ENCODE measurements around the gene YRDC.

The YRDC gene

DNA sequence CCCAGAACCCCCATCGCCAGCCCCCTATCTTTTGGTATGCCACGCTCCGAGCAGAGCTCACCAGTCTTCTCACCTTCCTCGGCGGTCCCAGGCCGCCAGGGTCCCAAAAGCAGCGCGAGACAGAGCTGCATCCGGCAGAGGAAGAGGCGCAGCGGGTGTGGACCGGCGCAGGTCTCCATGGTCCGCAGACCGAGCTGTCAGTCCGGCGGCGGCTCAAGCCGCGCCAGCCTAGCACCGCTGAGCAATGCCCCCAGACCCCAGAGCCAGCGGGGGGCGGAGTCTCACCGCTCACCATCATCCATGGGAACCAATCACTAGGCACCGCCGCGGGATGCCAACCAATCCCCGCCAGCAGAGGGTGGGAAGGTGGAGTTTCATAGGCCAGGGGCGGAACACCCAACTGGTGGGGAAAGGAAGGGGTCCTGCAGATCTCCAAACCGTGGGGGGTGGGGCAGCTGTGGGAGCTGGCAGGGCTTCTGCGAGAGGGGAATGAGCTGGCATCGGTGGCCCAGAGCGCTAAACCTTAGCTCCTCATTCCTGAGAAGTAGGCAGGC lies 43.0 kb downstream of the YRDC start, which contains the start of gene EPHA10:
Gene EPHA10 (minus strand): TSS at position 233 of the 554 bp plus-strand sequence. CDS start 54 bp downstream, at position 179.
- Histone ChIP-seq H3K4me1 (ENCODE audit: insufficient read depth, low read length) (peaks cover 6% of the 10 kb centered on the region; the same call in 1 of the 2 replicates), H3K9me3 (ENCODE audit: insufficient read depth, low read depth, low read length) (no peaks in the 10 kb centered on the region), H3K27me3 (ENCODE audit: insufficient read depth, low read length) (peaks cover 98% of the 10 kb centered on the region), H3K4me3 (ENCODE audit: low read length) (peak within 1 kb of the TSS; percentile 47), H3K27ac (ENCODE audit: low read depth, low read length) (no peak within 1 kb of the TSS), H3K9ac (ENCODE audit: low read depth, low read length) (no peak within 1 kb of the TSS), H3K36me3 (ENCODE audit: insufficient read depth, low read length) (no peaks in the 10 kb centered on the region)
- WGBS, result 12% methylated on average over 33 of the region's 33 CpGs

DNA sequence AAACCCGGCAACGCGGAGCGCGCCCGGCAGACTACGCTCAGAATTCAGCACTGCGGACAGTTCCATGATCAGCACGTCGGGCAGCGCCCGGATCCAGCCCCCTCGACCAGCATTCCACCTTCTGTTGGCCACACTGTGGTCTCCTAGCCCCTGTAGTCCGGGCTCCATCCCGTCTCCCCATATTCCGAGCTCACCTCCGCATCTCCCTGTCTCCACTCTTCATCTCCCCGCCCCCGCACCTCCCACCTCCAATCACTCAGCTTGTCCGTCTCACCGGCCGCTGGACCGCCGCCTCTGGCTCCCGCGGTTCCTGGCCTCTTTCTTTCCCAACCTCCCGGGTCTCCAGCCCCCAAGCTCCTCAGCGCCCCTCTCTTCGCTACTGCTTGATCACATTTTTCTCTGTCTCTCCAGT lies 43.6 kb downstream of the YRDC start:
- peaks cover 6% of the 10 kb centered on the region; the same call in 1 of the 2 replicates for H3K4me1 ChIP-seq (ENCODE audit: insufficient read depth, low read length)
- no peaks in the 10 kb centered on the region for H3K9me3 ChIP-seq (ENCODE audit: insufficient read depth, low read depth, low read length)
- H3K9ac ChIP-seq (ENCODE audit: low read depth, low read length), result no peak overlapping the region
- H3K36me3 ChIP-seq (ENCODE audit: insufficient read depth, low read length), result no peaks in the 10 kb centered on the region
- H3K4me3 ChIP-seq (ENCODE audit: low read length), result peak overlapping the region; percentile 33
- peaks cover 98% of the 10 kb centered on the region for H3K27me3 ChIP-seq (ENCODE audit: insufficient read depth, low read length)
- WGBS, result 6% methylated on average over 29 of the region's 29 CpGs
- no peak overlapping the region for H3K27ac ChIP-seq (ENCODE audit: low read depth, low read length)

DNA sequence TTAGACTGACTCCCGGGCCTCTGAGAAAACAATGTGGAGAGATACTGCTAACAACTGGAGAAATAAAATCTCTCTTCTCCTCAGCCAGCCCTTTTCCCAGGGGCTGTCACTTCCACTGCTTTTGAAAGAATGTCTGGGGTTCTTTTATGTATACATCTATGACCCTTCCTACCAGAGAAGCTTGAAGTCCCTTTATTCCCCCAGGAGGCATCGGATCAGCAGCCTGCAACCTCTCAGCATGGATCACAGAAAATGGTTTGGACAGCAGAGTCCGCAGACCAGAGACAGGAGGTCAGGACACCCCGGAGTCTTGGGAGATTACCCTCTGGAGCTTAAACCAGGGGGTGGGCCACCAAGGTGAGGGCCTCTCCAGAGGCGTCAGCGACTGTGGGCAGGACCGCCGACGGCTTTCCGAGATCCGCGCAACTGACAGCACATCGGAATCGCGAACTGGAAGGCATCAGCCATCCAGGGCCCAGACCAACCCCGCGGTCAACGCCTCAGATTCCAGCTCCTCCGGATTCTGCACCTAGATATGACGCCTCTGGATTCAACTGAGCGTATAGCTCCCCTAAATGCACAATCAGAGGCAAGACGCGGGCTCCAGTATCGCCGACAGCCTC lies 44.1 kb downstream of the YRDC start:
- H3K27me3 ChIP-seq (ENCODE audit: insufficient read depth, low read length), result peaks cover 99% of the 10 kb centered on the region
- peaks cover 6% of the 10 kb centered on the region; the same call in 1 of the 2 replicates for H3K4me1 ChIP-seq (ENCODE audit: insufficient read depth, low read length)
- H3K36me3 ChIP-seq (ENCODE audit: insufficient read depth, low read length), result no peaks in the 10 kb centered on the region
- H3K27ac ChIP-seq (ENCODE audit: low read depth, low read length), result no peak overlapping the region
- H3K9me3 ChIP-seq (ENCODE audit: insufficient read depth, low read depth, low read length), result no peaks in the 10 kb centered on the region
- H3K9ac ChIP-seq (ENCODE audit: low read depth, low read length), result no peak overlapping the region
- no peak overlapping the region for H3K4me3 ChIP-seq (ENCODE audit: low read length)
- WGBS, result 34% methylated on average over 25 of the region's 25 CpGs

- Histone ChIP-seq H3K9me3 (ENCODE audit: insufficient read depth, low read depth, low read length) (no peaks in the 10 kb centered on the region), H3K27me3 (ENCODE audit: insufficient read depth, low read length) (peaks cover 100% of the 10 kb centered on the region), H3K9ac (ENCODE audit: low read depth, low read length) (no peak overlapping the region), H3K36me3 (ENCODE audit: insufficient read depth, low read length) (no peaks in the 10 kb centered on the region), H3K27ac (ENCODE audit: low read depth, low read length) (no peak overlapping the region), H3K4me3 (ENCODE audit: low read length) (no peak overlapping the region), H3K4me1 (ENCODE audit: insufficient read depth, low read length) (peaks cover 6% of the 10 kb centered on the region; the same call in 1 of the 2 replicates)
- 61% methylated on average over 2 of the region's 2 CpGs for WGBS
These were observed 45.5 kb downstream of the YRDC start for GRCh38 chr1:37762516-37762915.

DNA sequence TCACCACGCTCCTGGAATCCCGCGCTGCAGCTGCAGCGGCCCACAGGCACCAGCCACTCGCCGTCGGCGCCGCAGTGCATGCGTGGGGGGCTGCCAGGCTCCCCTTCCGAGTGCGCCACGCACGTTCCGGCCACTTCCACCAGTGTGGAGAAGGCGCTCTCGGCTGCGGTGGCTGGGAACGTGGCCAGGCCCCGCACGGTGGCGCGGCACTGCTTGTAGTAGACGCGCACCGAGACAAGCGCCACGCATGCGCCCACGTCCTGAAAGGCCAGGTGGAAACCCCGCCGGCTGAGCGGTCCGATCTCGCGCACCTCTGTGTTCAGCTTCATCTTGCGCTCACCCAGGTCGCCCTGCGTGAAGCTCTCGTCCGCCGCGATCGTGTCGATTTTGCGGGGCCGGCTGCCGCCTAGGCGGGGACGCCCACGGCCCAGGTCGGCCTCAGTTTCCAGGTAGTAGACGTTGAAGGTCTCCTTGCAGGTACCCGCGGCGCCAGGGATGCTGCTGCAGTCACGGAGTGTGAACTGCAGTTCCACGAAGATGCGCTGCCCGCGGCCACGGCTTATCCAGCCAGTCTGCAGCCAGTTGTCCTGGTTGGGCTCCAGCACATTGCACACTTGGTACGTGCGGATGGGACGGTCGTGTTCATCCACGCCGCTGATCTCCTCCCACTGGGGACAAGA lies 46.5 kb downstream of the YRDC start:
- Histone ChIP-seq H3K27me3 (ENCODE audit: insufficient read depth, low read length) (peaks cover 100% of the 10 kb centered on the region), H3K27ac (ENCODE audit: low read depth, low read length) (no peak overlapping the region), H3K4me3 (ENCODE audit: low read length) (no peak overlapping the region), H3K9me3 (ENCODE audit: insufficient read depth, low read depth, low read length) (no peaks in the 10 kb centered on the region), H3K4me1 (ENCODE audit: insufficient read depth, low read length) (peaks cover 5% of the 10 kb centered on the region; the same call in 1 of the 2 replicates), H3K36me3 (ENCODE audit: insufficient read depth, low read length) (no peaks in the 10 kb centered on the region), H3K9ac (ENCODE audit: low read depth, low read length) (no peak overlapping the region)
- WGBS, result 86% methylated on average over 68 of the region's 68 CpGs

DNA sequence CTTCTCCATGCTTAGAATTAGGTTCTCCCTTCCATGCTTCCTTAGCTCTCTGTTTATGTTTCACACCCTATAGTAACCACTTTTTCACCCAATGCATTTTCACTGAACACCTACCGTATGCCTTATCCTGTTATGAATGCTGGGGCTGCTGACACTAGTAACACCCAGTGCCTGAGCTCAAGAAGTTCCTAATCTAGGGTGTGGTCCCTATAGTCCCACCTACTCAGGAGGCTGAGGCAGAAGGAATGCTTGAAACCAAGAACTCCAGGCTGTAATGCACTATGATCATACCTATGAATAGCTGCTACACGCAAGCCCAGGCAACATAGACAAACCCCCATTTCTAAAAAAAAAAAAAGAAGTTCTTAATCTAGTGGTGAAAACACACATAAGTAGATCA lies 48.6 kb downstream of the YRDC start:
- H3K27ac ChIP-seq (ENCODE audit: low read depth, low read length), result no peak overlapping the region
- no peaks in the 10 kb centered on the region for H3K9me3 ChIP-seq (ENCODE audit: insufficient read depth, low read depth, low read length)
- no peak overlapping the region for H3K9ac ChIP-seq (ENCODE audit: low read depth, low read length)
- no peaks in the 10 kb centered on the region for H3K36me3 ChIP-seq (ENCODE audit: insufficient read depth, low read length)
- H3K27me3 ChIP-seq (ENCODE audit: insufficient read depth, low read length), result peaks cover 100% of the 10 kb centered on the region
- 87% methylated on average over 1 of the region's 2 CpGs for WGBS
- H3K4me3 ChIP-seq (ENCODE audit: low read length), result no peak overlapping the region
- H3K4me1 ChIP-seq (ENCODE audit: insufficient read depth, low read length), result no peaks in the 10 kb centered on the region

DNA sequence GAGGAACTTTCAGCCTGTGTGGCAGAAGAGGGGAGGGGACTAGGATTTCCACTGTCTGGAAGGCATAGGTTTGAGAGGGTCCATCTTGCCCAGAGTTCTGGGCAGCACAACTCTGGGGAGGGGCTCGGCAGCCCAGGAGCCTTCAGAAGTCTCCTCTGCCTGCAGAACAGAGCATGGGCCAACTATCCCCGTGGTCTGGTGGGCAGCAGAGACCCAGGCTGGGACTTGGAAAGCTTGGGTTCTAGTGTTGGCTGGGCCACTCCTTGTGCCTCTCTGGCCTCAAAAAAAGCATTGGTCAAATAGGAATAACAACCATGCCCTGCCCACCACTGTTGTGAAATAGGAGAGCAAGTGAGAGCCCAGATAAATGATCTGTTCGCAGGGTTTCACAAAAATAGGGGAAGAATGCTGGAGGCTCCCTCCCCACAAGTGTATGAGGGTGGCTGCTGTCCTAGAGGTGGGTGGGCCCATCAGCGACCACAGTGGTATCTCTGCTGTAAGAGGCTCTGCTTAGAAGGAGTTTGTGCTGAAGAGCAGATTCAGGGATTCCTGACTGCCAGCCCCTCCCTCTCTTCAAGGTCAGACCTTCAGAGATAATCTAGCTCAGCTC lies 52.0 kb downstream of the YRDC start:
- Histone ChIP-seq H3K36me3 (ENCODE audit: insufficient read depth, low read length) (no peaks in the 10 kb centered on the region), H3K9ac (ENCODE audit: low read depth, low read length) (no peak overlapping the region), H3K4me3 (ENCODE audit: low read length) (no peak overlapping the region), H3K9me3 (ENCODE audit: insufficient read depth, low read depth, low read length) (no peaks in the 10 kb centered on the region), H3K27ac (ENCODE audit: low read depth, low read length) (no peak overlapping the region), H3K4me1 (ENCODE audit: insufficient read depth, low read length) (no peaks in the 10 kb centered on the region), H3K27me3 (ENCODE audit: insufficient read depth, low read length) (peaks cover 100% of the 10 kb centered on the region)
- WGBS, result 67% methylated on average over 4 of the region's 4 CpGs

- no CpG with 5 or more reads among the region's 1 CpG for WGBS
- Histone ChIP-seq H3K4me3 (ENCODE audit: low read length) (no peak overlapping the region), H3K27ac (ENCODE audit: low read depth, low read length) (no peak overlapping the region), H3K4me1 (ENCODE audit: insufficient read depth, low read length) (no peaks in the 10 kb centered on the region), H3K9me3 (ENCODE audit: insufficient read depth, low read depth, low read length) (no peaks in the 10 kb centered on the region), H3K9ac (ENCODE audit: low read depth, low read length) (no peak overlapping the region), H3K27me3 (ENCODE audit: insufficient read depth, low read length) (peaks cover 100% of the 10 kb centered on the region), H3K36me3 (ENCODE audit: insufficient read depth, low read length) (no peaks in the 10 kb centered on the region)
These were observed 52.7 kb downstream of the YRDC start for GRCh38 chr1:37755290-37755689.

DNA sequence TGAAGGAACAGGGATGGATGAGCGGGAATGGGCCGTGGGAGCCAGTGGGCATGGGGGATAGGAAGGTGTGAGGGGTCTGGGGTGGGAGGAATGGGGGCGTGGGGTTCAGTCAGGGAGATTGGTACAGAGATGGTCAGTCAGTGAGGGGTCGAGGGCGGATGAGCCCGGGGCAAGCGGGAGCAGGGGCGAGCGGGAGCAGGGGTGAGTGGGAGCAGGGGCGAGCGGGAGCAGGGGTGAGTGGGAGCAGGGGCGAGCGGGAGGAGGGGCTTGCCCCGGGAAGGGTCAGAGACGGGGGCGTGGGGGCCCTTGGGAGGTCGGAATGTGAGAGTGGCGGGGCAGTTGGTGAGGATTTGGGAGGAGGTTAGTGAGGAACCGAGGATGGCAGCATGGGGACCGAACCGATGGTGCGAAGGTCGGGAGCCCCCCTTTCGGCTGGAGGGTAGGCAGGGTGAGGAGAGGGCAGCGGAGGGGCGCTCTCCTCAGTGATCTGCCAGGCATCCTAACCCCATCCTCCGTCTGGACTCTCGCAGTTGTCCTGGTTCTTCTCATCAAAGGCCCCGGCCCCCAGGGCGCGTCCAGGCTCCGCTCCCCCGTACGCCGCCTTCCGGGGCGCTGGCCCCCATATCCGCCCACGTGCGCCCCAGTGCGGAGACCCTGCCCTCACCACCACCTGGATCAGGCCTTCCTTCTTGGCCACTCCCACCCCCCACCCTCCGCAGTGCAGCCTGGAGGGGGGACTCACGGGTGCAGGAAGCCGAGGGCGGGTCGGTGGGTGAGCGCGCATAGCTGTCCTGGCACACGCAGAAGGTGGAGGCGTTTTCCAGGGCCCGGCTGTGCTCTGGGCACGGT lies 54.3 kb downstream of the YRDC start:
- Histone ChIP-seq H3K4me1 (ENCODE audit: insufficient read depth, low read length) (no peaks in the 10 kb centered on the region), H3K9ac (ENCODE audit: low read depth, low read length) (no peak overlapping the region; the same call in 1 of the 2 replicates), H3K9me3 (ENCODE audit: insufficient read depth, low read depth, low read length) (no peaks in the 10 kb centered on the region), H3K36me3 (ENCODE audit: insufficient read depth, low read length) (no peaks in the 10 kb centered on the region), H3K4me3 (ENCODE audit: low read length) (peak overlapping the region; percentile 50), H3K27ac (ENCODE audit: low read depth, low read length) (no peak overlapping the region), H3K27me3 (ENCODE audit: insufficient read depth, low read length) (peaks cover 93% of the 10 kb centered on the region)
- WGBS, result 25% methylated on average over 52 of the region's 52 CpGs

Measured in HUES64 (cell line).